Adrenal gland (tissue), 5 donors: Measurements from ENCODE around the gene MLST8.

ENCODE experiments used
- CTCF ChIP-seq, 6 experiments: fragments of 450-650 bp in 4 of 6; fragments of 200-600 bp in 2 of 6; sonication (generic) in 1 of 6; IDR thresholded peaks; 1 replicate in 5 of 6; 2 replicates in 1 of 6; pipeline versions ENCODE4 v1.5.1 to v1.8.0; 2016 to 2021; ENCODE audit warnings: antibody characterized with exemption in 6 of 6, mild to moderate bottlenecking in 2 of 6, moderate library complexity in 1 of 6
- POLR2A ChIP-seq, 2 donors: fragments of 450-650 bp; IDR thresholded peaks; one replicate each; pipeline ENCODE4 v1.6.1; 2017; ENCODE audit warnings: antibody characterized with exemption in 2 of 2, mild to moderate bottlenecking in 2 of 2, moderate library complexity in 1 of 2
- donor health status: DM: no; HTN: no; CAD: no.

- peak in 3 of 6 experiments; percentile 4 to 13 (median 13) for TF ChIP-seq CTCF (IDR thresholded peaks at IDR 0.05)
- TF ChIP-seq POLR2A (IDR thresholded peaks at IDR 0.05), result peak; percentile 83 to 89
These were observed at the start of gene MLST8 for GRCh38 chr16:2205104-2205966.
